GM12872 (cell line): ENCODE results near the gene TTC39A.

Experiments used
- CTCF ChIP-seq: IDR thresholded peaks from 3 replicates; pipeline ENCODE4 v1.5.1; 2011; ENCODE audit warnings: low read depth, mild to moderate bottlenecking, low read length, moderate library complexity; ENCODE audit not compliant: insufficient read depth

TTC39A gene

GRCh38 chr1:51301152-51301843 lies 29.1 kb downstream of the TTC39A start:
- no peak for TF ChIP-seq CTCF

GRCh38 chr1:51299981-51300670 lies 30.2 kb downstream of the TTC39A start:
- no peak for TF ChIP-seq CTCF

DNA sequence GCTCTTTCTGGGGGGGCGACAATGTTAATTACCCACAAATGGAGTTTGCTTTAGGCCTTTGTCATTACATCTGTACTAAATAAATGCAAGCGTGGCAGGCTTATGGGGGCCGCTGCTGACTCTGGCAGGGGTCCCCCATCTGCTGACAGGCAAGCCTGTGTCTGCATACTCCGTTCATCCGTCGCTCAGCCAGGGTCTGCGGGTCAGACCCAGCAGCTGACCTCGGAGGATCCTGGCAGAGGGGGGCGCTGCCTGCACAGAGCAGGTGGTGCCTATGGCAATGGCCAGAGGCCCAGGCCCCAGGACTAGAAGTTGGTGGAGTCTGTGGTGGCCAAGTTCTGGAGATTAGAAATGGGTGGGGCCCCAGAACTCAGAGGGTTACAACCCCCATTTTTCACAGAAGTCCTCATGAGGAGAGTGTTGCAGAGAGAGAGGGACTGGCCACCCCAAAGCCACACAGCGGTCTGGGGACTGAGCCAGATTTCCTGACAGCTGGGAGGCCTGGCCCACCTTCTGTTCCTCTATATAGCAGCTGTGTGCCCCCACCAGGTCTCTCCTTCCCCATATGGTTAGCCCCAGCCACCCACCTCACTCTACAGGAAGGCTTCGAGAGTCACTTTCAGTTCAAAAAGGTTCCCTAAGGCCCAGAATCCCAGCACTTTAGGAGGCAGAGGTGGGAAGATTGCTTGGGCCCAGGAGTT lies 31.0 kb downstream of the TTC39A start:
- TF ChIP-seq CTCF: no peak

DNA sequence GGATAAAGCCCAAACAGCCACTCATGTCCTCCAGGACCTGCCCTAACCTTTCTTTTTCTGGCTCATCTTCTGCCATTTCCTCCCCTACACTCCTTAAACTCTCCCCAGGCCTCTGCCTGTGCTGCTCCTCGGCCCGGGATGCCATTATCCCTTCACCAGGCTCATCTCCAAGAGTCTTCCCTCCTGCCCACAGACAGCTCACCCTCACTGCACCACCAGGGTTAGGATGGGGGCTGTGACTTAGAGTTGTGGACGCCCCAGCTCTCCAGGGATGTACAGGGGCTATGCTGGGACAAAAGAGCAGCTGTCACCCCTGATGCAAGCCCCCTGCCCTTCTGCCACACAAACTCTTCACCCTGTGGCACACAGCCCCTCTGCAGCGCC lies 32.0 kb downstream of the TTC39A start:
- no peak for TF ChIP-seq CTCF

GRCh38 chr1:51297401-51298321 lies 32.7 kb downstream of the TTC39A start:
- TF ChIP-seq CTCF: no peak

DNA sequence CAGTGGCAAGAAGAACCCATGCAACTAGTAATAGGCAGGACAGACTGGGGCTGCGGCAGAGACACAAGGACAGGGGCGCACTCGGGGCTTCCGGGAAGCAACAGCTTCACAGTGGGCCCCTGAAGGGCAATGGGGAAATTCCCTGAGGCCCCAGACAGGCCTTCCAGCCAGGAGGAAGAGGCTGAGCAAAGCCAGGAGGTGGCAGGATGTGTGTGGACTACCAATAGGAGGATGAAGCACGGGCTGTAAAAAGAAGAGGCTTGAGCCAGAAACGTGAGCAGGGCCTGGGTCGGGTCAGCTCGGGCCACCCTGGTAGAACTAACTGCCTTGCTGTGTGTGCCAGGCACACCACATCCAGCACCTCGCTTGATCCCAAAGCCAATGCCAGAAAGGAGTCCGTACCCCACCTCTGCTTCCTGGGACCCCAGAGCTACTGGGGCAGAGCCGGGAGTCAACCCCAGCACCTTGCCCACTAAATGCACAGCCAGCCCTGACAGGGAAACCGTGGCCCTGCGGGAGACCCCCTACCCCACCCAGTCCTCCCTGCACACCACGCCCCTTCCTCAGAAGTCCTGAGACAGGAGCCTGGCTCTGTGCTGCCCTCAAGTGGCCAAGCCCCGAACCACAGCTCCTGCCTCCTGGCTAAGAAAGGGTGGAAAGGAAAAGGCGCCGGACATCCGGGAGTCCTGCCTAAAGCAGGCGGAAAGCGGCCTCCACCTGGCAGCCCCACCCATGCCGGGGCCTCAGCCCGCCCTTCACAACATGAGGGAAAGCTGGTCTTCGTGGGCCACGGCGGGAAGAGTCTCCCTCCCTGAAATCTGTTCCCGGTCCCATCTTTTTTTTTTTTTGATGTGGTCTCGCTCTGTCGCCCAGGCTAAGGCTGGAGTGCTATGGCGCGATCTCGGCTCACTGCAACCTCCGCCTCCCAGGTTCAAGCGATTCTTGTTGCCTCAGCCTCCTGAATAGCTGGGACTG lies 33.7 kb downstream of the TTC39A start:
- TF ChIP-seq CTCF: peak; percentile 96
